Measurements from ENCODE around the gene CCPG1. TPM values are rescaled to one million over a fixed set of nuclear protein-coding genes. Genes with fewer than 3 reads are reported as not detected.

Gene CCPG1
- total RNA-seq, 1 donor from 2014 or later: 102 TPM

- no peak for DNase-seq (ENCODE audit: low read depth)
- Histone ChIP-seq H3K36me3 (ENCODE audit: control insufficient read depth, insufficient read depth, low read length) (peaks cover 1% of the 10 kb centered on the region), H3K4me3 (ENCODE audit: low read depth, low read length) (no peak overlapping the region), H3K27me3 (ENCODE audit: control insufficient read depth, insufficient read depth, low read length) (no peaks in the 10 kb centered on the region)
- FAIRE-seq: peak; percentile 93
- no peak for TF ChIP-seq CTCF (IDR thresholded peaks at IDR 0.05; ENCODE audit: insufficient read depth, low read length, severe bottlenecking)
Observed at GRCh38 chr15:55337160-55337559, 71.0 kb downstream of the CCPG1 start.

- Histone ChIP-seq H3K4me3 (ENCODE audit: low read depth, low read length) (no peak overlapping the region), H3K36me3 (ENCODE audit: control insufficient read depth, insufficient read depth, low read length) (peaks cover 1% of the 10 kb centered on the region), H3K27me3 (ENCODE audit: control insufficient read depth, insufficient read depth, low read length) (no peaks in the 10 kb centered on the region)
- TF ChIP-seq CTCF (IDR thresholded peaks at IDR 0.05; ENCODE audit: insufficient read depth, low read length, severe bottlenecking): no peak
- DNase-seq (ENCODE audit: low read depth) (peak; percentile 95), FAIRE-seq (no peak)
Observed at GRCh38 chr15:55334997-55335396, 73.2 kb downstream of the CCPG1 start.

- no peak for FAIRE-seq
- no peak for TF ChIP-seq CTCF (IDR thresholded peaks at IDR 0.05; ENCODE audit: insufficient read depth, low read length, severe bottlenecking)
- H3K27me3 ChIP-seq (ENCODE audit: control insufficient read depth, insufficient read depth, low read length): no peaks in the 10 kb centered on the region
- no peak overlapping the region for H3K4me3 ChIP-seq (ENCODE audit: low read depth, low read length)
- DNase-seq (ENCODE audit: low read depth): peak; percentile 42
- H3K36me3 ChIP-seq (ENCODE audit: control insufficient read depth, insufficient read depth, low read length): peaks cover 1% of the 10 kb centered on the region
Observed at GRCh38 chr15:55334371-55334770, 73.8 kb downstream of the CCPG1 start.

GRCh38 chr15:55327387-55327786 lies 80.8 kb downstream of the CCPG1 start:
- Histone ChIP-seq H3K4me3 (ENCODE audit: low read depth, low read length) (no peak overlapping the region), H3K27me3 (ENCODE audit: control insufficient read depth, insufficient read depth, low read length) (no peaks in the 10 kb centered on the region), H3K36me3 (ENCODE audit: control insufficient read depth, insufficient read depth, low read length) (peaks cover 1% of the 10 kb centered on the region)
- DNase-seq (ENCODE audit: low read depth): no peak
- no peak for TF ChIP-seq CTCF (IDR thresholded peaks at IDR 0.05; ENCODE audit: insufficient read depth, low read length, severe bottlenecking)
- FAIRE-seq: no peak

GRCh38 chr15:55322467-55322866 lies 85.7 kb downstream of the CCPG1 start:
- Histone ChIP-seq H3K4me3 (ENCODE audit: low read depth, low read length) (no peak overlapping the region), H3K27me3 (ENCODE audit: control insufficient read depth, insufficient read depth, low read length) (no peaks in the 10 kb centered on the region), H3K36me3 (ENCODE audit: control insufficient read depth, insufficient read depth, low read length) (no peaks in the 10 kb centered on the region)
- FAIRE-seq: no peak
- no peak for DNase-seq (ENCODE audit: low read depth)
- no peak for TF ChIP-seq CTCF (IDR thresholded peaks at IDR 0.05; ENCODE audit: insufficient read depth, low read length, severe bottlenecking)

- Histone ChIP-seq H3K36me3 (ENCODE audit: control insufficient read depth, insufficient read depth, low read length) (no peaks in the 10 kb centered on the region), H3K4me3 (ENCODE audit: low read depth, low read length) (no peak overlapping the region), H3K27me3 (ENCODE audit: control insufficient read depth, insufficient read depth, low read length) (no peaks in the 10 kb centered on the region)
- DNase-seq (ENCODE audit: low read depth) (no peak), FAIRE-seq (no peak)
- TF ChIP-seq CTCF (IDR thresholded peaks at IDR 0.05; ENCODE audit: insufficient read depth, low read length, severe bottlenecking): no peak
Observed at GRCh38 chr15:55320963-55321362, 87.2 kb downstream of the CCPG1 start.

All from bronchial epithelial cell (primary cell).